CD4-positive, alpha-beta T cell treated with Interleukin-6 at 100 ng/mL for 8 hours (primary cell): ENCODE data around the gene RRN3.
"Not testable (repeated sequence)": the region's sequence is repeated elsewhere in the genome, so short reads cannot be mapped to it uniquely, and the experiment has no call there.

Experiments
- DNase-seq: peaks from one replicate; pipeline ENCODE4 v3.0.0-alpha.2; 2020; ENCODE audit warnings: mixed read lengths, low spot score

Gene RRN3

GRCh38 chr16:15096583-15096972, 2.5 kb upstream of the RRN3 start:
- not testable (repeated sequence) for DNase-seq

- not testable (repeated sequence) for DNase-seq
Measured at GRCh38 chr16:15093571-15093954, 509 bp downstream of the RRN3 start.

GRCh38 chr16:15090663-15091269, 3.3 kb downstream of the RRN3 start:
- not testable (repeated sequence) for DNase-seq

DNA sequence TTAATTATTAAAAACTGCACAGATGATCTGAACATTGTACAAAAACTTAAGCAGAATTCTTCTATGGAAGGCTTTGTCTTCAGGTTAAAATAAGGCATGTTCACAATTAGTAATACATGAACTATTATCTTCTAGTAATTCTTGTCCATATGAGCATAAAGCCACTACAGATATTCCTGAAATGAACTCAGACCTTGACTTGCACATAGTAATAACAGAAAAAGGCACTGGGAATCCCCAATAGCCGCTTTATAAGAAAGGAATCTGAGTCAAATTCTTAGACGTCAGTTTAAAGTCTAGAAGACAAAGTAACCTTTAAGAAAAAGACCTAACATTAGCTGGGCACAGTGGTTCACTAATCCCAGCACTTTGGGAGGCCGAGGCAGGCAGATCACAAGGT, 11.3 kb downstream of the RRN3 start:
- not testable (repeated sequence) for DNase-seq

DNA sequence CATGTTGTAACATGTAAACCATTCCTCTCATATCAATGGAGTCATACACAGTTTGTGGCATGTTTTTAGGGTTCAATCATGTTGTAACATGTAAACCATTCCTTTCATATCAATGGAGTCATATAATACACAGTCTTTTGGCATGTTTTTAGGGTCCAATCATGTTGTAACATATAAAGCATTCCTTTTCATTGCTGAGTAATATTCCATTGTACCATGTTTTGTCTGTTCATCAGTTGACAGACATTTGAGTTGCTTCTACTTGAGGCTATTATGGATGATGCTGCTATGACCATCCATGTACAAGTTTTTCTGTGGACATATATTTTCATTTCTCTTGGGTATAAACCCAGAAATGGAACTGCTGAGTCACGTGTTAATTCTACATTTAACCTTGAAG, 13.2 kb downstream of the RRN3 start:
- DNase-seq = not testable (repeated sequence)

DNA sequence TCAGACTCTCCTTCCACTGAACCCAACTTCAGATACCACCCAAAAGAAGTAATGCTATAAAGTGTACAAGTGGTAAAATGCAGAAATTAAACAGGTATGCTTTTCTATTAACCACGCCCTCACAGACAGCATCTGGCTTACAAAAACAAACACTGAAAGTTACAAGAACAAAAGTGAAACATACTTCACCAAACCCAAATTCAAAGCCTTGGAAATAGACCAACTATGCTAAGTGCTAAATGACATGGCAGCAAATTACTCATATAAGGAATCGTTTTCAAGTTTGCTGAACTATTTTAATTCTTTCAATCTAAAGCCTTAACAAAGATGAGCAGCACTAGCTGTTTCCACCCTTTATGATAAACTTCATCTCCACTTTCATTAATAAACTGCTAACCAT, 17.9 kb downstream of the RRN3 start:
- not testable (repeated sequence) for DNase-seq

DNA sequence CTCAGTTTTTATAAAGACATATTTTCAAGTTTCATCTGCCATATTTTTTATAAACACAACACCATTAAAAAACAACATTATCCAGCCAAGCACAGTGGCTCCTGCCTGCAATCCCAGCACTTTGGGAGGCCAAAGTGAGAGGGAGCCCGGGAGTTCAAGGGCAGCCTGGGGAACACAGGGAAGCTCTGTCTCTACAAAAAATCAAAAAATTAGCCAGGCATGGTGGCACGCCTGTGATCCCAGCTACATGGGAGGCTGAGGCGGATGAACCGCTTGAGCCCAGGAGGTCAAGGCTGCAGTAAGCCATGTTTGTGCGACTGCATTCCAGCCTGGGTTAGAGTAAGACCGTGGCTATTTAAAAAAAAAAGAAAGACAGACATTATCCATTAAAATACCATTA, 21.0 kb downstream of the RRN3 start:
- DNase-seq = no peak

DNA sequence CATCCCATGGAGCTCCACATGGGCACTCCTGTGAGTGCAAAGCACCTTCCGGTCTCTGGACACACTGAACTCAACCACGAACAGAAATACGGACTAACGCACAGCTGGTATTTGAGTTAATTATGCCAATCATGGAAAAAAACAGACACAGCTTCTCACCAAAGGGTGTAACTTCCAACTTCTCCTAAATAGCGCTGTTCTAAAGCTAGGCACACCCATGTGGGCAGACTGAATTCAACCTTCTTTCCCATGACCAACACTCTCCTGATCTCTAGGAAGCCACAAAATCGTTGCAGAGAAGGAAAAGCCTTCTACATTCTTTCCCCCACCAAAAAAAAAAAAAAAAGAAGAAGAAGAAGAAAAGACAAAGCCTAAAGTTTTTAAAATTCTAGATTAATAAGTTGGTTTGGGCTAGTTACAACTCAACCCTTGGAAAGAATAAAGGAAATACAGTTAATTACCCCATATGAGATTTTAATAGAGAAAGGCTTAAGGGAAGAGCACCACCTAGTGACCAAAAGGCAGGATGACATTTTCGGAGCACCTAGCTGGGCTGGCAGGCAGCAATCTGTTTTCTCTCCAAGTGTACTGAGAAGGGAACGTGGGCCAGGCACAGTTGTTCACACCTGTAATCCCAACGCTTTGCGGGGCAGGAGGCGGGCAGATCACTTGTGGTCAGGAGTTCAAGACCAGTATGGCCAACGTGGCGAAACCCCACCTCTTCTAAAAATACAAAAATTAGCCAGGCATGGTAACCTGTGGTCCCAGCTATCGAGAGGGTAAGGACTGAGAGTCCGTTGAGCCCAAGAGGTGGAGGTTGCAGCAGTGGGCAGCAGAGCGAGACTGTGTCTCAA, 21.9 kb downstream of the RRN3 start:
- not testable (repeated sequence) for DNase-seq

DNA sequence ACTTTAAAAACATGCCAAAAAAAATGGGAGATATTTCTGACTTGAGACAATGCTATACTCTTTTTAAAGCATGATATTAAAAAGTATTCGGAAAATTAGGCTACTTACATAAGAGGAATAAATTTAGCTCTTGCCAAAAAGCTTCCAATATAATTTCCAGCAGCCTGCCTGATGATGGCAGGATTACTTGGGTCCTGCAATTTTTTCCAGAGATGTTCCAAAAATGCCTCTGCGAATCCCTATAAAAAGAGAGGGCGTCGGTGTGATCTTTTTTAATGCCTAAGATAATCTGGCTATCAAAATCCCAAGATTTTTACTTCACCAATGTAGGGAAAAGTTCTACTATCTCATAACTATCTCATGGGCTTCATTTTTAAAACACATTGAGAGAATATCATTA, 23.1 kb downstream of the RRN3 start:
- DNase-seq = not testable (repeated sequence)

DNA sequence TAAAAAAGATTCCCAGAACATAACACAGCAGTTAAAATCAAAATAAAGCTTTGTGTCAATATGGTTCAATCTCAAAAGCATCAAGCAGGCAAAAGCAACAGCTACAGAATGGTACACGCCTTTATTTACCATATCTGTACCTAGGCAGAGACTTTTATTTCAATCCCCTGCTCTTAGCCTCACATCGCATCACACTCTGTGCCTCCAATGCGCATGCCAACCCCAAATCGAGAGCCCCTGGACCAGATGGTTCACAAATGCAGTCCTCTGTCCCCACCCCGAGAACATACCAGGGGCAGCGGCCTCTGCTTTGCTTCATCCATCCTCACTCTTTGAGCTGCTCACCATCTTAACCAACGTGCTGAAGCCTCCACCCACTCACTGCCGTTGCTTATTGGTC, 27.4 kb downstream of the RRN3 start:
- DNase-seq = not testable (repeated sequence)

DNA sequence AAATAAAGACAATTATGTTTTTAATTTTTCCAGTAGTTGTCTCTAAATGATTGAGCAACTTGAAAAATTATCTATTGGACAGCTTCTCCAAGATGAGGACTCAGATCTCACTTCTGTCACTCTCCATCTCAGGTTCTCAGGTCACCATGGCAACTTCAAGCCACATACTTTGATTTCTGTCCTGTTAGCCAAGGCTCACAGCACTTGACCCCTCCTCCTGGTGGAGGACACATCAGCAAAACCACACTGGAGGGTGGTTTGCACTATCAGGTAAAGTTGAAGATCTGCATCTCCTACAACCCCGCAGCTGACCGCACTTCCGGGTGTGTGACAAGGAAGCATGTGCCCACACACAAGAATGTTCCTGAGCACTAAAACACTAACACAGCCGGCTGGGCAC, 28.1 kb downstream of the RRN3 start:
- DNase-seq = not testable (repeated sequence)

DNA sequence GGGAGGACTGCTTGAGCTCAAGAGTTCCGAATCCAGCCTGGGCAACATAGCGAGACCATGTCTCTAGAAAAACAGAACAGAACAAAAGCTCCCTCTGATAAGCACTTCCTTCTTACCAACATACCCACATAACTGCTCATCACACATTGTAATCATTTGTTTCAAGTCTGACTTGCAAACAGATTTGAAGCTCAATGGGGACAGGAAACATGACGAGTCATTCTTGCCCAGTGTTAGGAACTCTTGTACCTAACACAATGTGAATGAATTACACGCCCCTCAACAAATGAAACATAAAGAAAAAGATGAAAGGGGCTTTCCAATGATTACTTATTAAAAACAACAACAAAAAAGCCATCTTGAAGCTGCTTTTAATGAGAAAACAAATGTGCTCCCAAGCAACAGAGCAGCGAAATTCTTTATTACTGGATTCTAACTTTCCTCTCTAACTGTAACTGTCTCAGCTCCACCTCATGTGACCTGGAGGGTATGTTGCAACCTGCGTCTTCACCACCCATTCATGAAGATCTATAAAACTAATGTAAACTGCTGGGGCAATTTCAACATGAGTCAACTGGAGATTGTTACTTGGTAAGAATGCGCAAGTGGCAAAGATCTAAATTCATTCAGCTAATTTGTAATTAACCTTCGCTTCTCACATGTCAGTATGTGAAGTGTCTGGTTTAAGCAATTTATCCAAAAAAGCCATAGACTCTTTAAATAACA, 31.8 kb downstream of the RRN3 start:
- DNase-seq = not testable (repeated sequence)

DNA sequence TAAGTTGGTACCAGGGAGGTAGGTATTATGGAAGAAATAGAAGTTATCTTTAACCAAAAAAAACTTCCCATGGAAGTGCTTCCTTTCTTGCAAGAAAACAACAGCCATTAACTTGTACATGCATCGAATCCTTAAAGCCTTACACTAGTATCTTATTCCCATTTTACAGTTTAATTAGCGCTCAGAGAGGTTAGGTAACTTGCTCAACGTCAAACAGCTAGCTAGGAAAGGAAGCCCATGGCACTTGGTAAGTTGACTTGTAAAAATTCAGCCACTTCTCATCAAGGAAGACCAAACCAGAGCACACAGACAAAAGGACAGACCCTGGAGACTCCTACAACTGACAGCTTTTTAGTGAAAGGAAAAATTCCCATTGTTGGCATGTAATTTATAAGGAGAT, 34.7 kb downstream of the RRN3 start:
- no peak for DNase-seq

DNA sequence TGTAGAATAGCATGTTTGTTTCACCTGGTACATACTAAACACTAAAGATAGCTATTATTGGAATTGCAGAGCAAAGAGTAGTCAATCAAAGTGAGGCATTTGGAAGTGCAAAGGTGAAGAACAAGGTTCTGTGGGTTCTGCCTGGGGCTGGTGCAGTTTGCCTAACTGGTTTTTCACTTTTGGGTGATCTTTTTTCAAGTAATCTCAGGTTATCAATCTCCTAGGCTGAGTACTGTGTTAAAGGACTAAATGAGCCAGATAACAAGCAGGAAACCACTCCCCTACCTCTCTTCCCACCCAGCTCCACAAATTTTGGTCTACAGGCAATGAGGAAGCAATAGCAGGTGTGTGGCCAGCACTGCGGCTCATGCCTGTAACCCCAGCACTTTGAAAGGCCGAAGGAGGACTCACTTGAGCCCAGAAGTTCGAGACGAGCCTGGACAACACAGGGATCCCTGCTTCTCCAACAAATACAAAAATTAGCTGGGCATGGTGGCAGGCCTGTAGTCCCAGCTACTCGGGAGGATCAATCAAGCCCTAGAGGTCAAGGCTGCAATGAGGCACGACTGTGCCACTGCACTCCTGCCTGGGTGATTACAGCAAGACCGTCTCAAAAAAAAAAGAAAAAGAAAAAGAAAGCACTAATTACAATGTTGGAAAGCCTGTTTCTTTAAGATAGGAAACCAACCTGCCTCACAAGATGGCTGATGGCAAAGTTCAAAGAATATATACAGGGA, 36.2 kb downstream of the RRN3 start:
- DNase-seq = no peak

DNA sequence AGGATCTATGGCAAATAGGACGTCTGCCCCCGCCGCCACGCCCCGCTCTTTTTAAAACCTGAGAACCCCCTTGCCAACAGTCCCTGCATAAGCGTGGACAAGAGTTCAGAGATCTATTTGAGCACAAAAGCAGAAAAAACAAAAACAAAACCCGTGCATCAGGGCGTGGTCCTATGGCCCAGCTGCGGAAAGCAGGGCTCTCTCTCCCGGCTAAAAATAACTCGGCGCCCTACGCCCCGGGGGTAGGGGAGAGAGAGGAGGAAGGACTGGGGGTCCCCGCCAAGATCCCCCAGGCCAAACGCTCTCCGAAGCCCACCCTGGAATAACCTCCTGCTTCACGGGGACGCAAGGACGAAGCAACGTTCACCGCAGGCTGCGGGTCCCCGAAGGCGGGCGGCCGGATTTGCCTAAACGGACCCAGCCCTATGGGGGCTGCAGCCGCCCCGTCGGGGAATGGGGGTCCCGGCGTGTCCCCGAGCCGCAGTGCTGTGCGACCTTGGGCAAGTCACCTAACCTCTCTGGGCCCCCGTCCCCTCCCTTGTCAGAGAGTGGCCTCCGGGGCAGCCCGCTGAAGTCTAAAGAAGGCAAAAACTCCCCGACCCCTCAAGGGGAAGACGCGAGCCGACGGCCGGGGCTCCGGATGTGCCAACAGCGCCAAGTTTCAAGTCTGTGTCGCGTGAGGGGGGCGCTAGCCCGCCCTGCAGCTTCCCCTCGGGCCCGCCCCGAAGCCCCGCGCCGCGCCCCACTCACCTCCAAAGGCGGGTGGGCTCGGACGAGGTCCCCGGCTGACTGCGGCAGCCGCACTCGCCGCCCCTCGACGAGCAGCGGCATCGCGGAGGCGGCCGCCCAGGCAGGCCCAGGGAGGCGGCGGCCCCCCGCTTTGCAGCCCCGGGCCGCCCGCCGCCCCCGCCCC, 38.7 kb downstream of the RRN3 start:
- DNase-seq = peak; percentile 63

DNA sequence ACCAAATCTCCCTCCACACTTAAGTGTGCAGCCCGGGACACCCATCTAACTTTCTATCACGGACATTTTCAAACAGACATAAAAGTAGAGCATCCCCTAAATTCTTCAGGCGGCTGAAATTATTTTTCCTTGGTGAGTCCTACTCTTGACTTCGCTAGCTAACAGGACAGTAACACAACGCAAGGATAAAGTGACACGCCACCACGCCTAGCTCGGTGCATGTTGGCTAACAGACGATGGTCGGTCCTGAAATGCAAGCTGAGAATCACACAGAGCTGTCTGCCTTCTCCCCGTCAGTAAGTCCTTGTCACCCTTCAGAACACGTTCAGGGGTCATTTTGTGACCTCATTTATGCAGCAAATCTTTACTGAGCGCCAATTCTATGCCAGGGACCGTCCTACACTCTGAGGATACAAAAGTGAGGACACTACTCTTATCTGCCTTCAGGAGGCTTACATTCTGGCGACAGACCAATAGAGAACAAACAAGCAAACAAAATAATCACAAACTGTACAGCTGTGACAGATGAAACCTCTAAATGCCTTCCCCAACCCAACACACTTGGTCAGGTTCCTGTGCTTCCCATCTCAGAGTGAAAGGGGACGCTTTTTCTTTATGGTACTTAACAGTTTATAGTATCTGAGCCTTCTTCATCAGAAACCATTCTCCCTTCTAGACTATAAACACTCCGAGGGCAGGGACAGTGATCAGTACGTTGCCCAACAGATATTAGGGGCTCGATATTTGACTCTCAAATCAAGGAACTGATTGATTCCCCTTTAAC, 39.5 kb downstream of the RRN3 start:
- no peak for DNase-seq

DNA sequence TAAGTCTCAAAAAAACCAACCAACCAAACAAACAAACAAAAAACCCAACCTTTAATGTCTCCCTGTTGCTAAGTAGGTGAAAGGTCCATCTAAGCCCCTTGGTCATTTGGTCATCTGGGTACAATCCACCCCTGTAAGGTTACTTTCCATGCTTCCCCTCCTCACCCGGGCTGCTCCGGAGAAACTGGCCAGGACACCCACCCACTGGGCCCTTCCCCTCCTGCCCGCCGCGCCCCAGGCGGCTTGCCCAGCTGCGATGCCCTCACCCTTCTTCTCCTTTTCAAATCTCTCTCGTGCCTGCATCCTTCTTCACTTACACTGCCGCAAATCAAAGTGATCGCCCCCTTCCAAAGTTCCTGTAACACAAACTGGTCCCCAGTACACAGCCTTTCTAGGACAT, 40.2 kb downstream of the RRN3 start:
- DNase-seq = no peak

- DNase-seq = no peak
Measured at GRCh38 chr16:15052747-15053476, 41.2 kb downstream of the RRN3 start.

DNA sequence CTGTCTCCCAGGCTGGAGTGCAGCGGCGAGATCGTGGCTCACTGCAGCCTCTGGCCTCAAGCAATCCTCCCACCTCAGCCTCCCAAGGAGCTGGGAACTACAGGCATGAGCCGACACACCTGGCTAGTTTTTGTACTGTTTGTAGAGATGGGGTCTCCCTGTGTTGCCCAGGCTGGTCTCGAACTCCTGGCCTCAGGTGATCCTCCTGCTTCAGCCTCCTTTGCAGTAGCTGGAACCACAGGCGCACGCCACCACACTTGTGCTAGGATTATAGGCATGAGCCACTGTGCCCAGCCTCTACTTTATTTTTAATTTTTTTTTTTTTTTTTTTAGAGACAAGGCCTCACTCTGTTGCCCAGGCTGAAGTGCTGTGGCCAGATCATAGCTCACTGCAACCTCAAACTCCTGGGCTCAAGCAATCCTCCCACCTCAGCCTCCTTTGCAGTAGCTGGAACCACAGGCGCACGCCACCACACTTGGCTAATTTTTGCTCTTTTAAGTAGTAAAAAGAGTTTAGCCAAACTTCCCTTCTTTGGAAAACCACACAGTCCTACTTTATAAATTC, 42.6 kb downstream of the RRN3 start:
- DNase-seq = no peak
